Adipocyte (in vitro differentiated cells): ENCODE measurements around the gene PI3.

Source experiments
- DNase-seq: peaks from one replicate; pipeline ENCODE4 v3.0.0-alpha.2; 2015; ENCODE audit warnings: low read depth
- H3K27me3 ChIP-seq: replicated peaks from 2 replicates; pipeline ENCODE4 v1.7.0; 2013; ENCODE audit warnings: mild to moderate bottlenecking, low read length, moderate library complexity; ENCODE audit not compliant: control insufficient read depth, insufficient read depth
- H3K36me3 ChIP-seq: 2 replicates; pipeline ENCODE4 v1.7.0; 2013; ENCODE audit warnings: low read length, mild to moderate bottlenecking, moderate library complexity; ENCODE audit not compliant: control insufficient read depth, insufficient read depth, severe bottlenecking
- H3K4me1 ChIP-seq: 2 replicates; pipeline ENCODE4 v1.7.0; 2013; ENCODE audit warnings: mild to moderate bottlenecking, low read length, moderate library complexity; ENCODE audit not compliant: control insufficient read depth, insufficient read depth
- H3K4me3 ChIP-seq: 2 replicates; pipeline ENCODE4 v1.7.0; 2013; ENCODE audit warnings: mild to moderate bottlenecking, low read length, moderate library complexity
- H3K9ac ChIP-seq: 2 replicates; pipeline ENCODE4 v1.7.0; 2013; ENCODE audit warnings: mild to moderate bottlenecking, low read length, moderate library complexity
- H3K9me3 ChIP-seq: 2 replicates; pipeline ENCODE4 v1.7.0; 2013; ENCODE audit warnings: mild to moderate bottlenecking, low read length, moderate library complexity; ENCODE audit not compliant: control insufficient read depth

The PI3 gene

GRCh38 chr20:45223136-45223535 lies 48.4 kb downstream of the PI3 start:
- H3K4me1 ChIP-seq: no peaks in the 10 kb centered on the region
- peaks cover 27% of the 10 kb centered on the region for H3K27me3 ChIP-seq
- DNase-seq: no peak
- H3K4me3 ChIP-seq: no peak overlapping the region
- H3K9me3 ChIP-seq: peaks cover under 1% of the 10 kb centered on the region
- no peak overlapping the region for H3K9ac ChIP-seq
- H3K36me3 ChIP-seq: no peaks in the 10 kb centered on the region
